H1 (cell line): ENCODE results near the gene TNFRSF14. TPM values are rescaled to one million over a fixed set of nuclear protein-coding genes. Genes with fewer than 3 reads are reported as not detected.

Source experiments
- CTCF ChIA-PET: fragments of 300-600 bp; sonication (Branson Sonifier 250); formaldehyde crosslinking; loops from one replicate; lab custom pipeline; 2021; ENCODE audit not compliant: partially characterized antibody; lab: Charles Lee
- POLR2A ChIA-PET: fragments of 300-600 bp; sonication (Branson Sonifier 250); formaldehyde crosslinking; loops from one replicate; lab custom pipeline; 2021; ENCODE audit warnings: inconsistent platforms; ENCODE audit not compliant: partially characterized antibody; lab: Charles Lee
- DNase-seq, 2 experiments: peaks; one replicate each; pipeline versions ENCODE4 v3.0.0 to v3.0.0-alpha.2; 2010 to 2022; ENCODE audit warnings: low spot score in 2 of 2, low read depth in 1 of 2, mixed read lengths in 1 of 2
- FAIRE-seq: peaks from 2 replicates; lab custom pipeline; 2011; peaks lifted over from hg19 to GRCh38; lab: Jason Lieb, UNC
- H2AFZ ChIP-seq: 2 replicates; pipeline ENCODE4 v1.8.1; 2012; ENCODE audit warnings: low read length, inconsistent platforms
- H2AK5ac ChIP-seq: 2 replicates; pipeline ENCODE4 v1.6.1; 2013; ENCODE audit warnings: low read depth, low read length
- H2BK120ac ChIP-seq: replicated peaks from 2 replicates; pipeline ENCODE3; 2013; ENCODE audit warnings: low read depth, low read length, inconsistent platforms
- H2BK12ac ChIP-seq: 2 replicates; pipeline ENCODE4 v1.6.1; 2013; ENCODE audit warnings: low read depth, low read length
- H2BK15ac ChIP-seq: 2 replicates; pipeline ENCODE4 v1.6.1; 2013; ENCODE audit warnings: low read length
- H2BK20ac ChIP-seq: 2 replicates; pipeline ENCODE4 v1.6.1; 2013; ENCODE audit warnings: low read length
- H2BK5ac ChIP-seq: 2 replicates; pipeline ENCODE4 v1.6.1; 2013; ENCODE audit warnings: low read depth, low read length
- H3K14ac ChIP-seq: 2 replicates; pipeline ENCODE4 v1.6.1; 2013; ENCODE audit warnings: inconsistent platforms; ENCODE audit not compliant: insufficient read length
- H3K18ac ChIP-seq: 2 replicates; pipeline ENCODE4 v1.6.1; 2013; ENCODE audit warnings: low read length; ENCODE audit errors: extremely low read depth
- H3K23ac ChIP-seq: 2 replicates; pipeline ENCODE4 v1.6.1; 2013; ENCODE audit warnings: inconsistent platforms; ENCODE audit not compliant: insufficient read length
- H3K23me2 ChIP-seq: 2 replicates; pipeline ENCODE4 v1.6.1; 2013; ENCODE audit warnings: low read depth, low read length
- H3K27ac ChIP-seq: 2 replicates; pipeline ENCODE4 v1.6.1; 2011; ENCODE audit warnings: low read depth, low read length, inconsistent platforms
- H3K27me3 ChIP-seq, 4 experiments: replicated peaks in 1 of 4; 1 replicate in 1 of 4; 2 replicates in 3 of 4; pipeline versions ENCODE4 v1.6.1 to v1.8.1; 2011 to 2013; ENCODE audit warnings: low read length in 3 of 4, mild to moderate bottlenecking in 3 of 4, inconsistent platforms in 2 of 4, mixed read lengths in 2 of 4, moderate library complexity in 1 of 4; ENCODE audit not compliant: control insufficient read depth in 3 of 4, insufficient read depth in 3 of 4; ENCODE audit errors: extremely low read depth in 1 of 4
- H3K36me3 ChIP-seq, 4 experiments: 2 replicates each; pipeline versions ENCODE4 v1.6.1 to v1.8.1; 2011 to 2013; ENCODE audit warnings: mild to moderate bottlenecking in 4 of 4, low read length in 3 of 4, moderate library complexity in 2 of 4, control low read depth in 1 of 4, inconsistent platforms in 1 of 4; ENCODE audit not compliant: insufficient read depth in 4 of 4, control insufficient read depth in 2 of 4
- H3K4ac ChIP-seq: replicated peaks from 2 replicates; pipeline ENCODE3; 2013; ENCODE audit warnings: low read length, low read depth, mixed read lengths, inconsistent platforms; ENCODE audit not compliant: insufficient read length
- H3K4me1 ChIP-seq, 4 experiments: replicated peaks in 1 of 4; 1 replicate in 1 of 4; 2 replicates in 3 of 4; pipeline versions ENCODE4 v1.6.1 to v1.8.1; 2011 to 2013; ENCODE audit warnings: low read length in 3 of 4, inconsistent platforms in 2 of 4, mixed read lengths in 1 of 4; ENCODE audit not compliant: insufficient read depth in 4 of 4, control insufficient read depth in 3 of 4
- H3K4me2 ChIP-seq, 2 experiments: 2 replicates each; pipeline versions ENCODE4 v1.6.1 to v1.8.1; 2011 to 2013; ENCODE audit warnings: low read depth in 2 of 2, low read length in 2 of 2, control low read depth in 1 of 2, inconsistent platforms in 1 of 2, mild to moderate bottlenecking in 1 of 2; ENCODE audit not compliant: insufficient read depth in 1 of 2
- H3K4me3 ChIP-seq, 4 experiments: fragments of 200-600, 300-600 bp in 1 of 4; sonication (generic), shearing (Covaris generic), sonication (Bioruptor Twin) in 1 of 4; 2 replicates each; pipeline versions ENCODE4 v1.5.1 to v1.8.1; 2011 to 2016; ENCODE audit warnings: low read length in 4 of 4, low read depth in 3 of 4, control low read depth in 2 of 4, inconsistent platforms in 2 of 4, mild to moderate bottlenecking in 2 of 4, mixed read lengths in 1 of 4, moderate library complexity in 1 of 4; ENCODE audit not compliant: insufficient read depth in 2 of 4; ENCODE audit errors: extremely low read depth in 1 of 4
- H3K56ac ChIP-seq: replicated peaks from 2 replicates; pipeline ENCODE3; 2013; ENCODE audit warnings: low read depth, mild to moderate bottlenecking, mixed read lengths, low read length, inconsistent platforms; ENCODE audit not compliant: insufficient read length
- H3K79me1 ChIP-seq: 2 replicates; pipeline ENCODE4 v1.6.1; 2013; ENCODE audit warnings: low read depth, low read length, control low read depth
- H3K79me2 ChIP-seq, 2 experiments: 2 replicates each; pipeline versions ENCODE4 v1.6.1 to v1.8.1; 2012 to 2013; ENCODE audit warnings: low read length in 2 of 2, mild to moderate bottlenecking in 2 of 2, inconsistent platforms in 1 of 2; ENCODE audit not compliant: insufficient read depth in 2 of 2, control insufficient read depth in 1 of 2
- H3K9ac ChIP-seq, 4 experiments: replicated peaks in 1 of 4; 1 replicate in 1 of 4; 2 replicates in 3 of 4; pipeline versions ENCODE4 v1.6.1 to v1.8.1; 2011 to 2013; ENCODE audit warnings: low read depth in 3 of 4, low read length in 3 of 4, control low read depth in 2 of 4, mild to moderate bottlenecking in 2 of 4, moderate library complexity in 2 of 4, inconsistent platforms in 1 of 4; ENCODE audit errors: extremely low read depth in 1 of 4
- H3K9me3 ChIP-seq, 2 experiments: 2 replicates each; pipeline versions ENCODE4 v1.6.1 to v1.8.1; 2012 to 2013; ENCODE audit warnings: mild to moderate bottlenecking in 2 of 2, moderate library complexity in 2 of 2, control low read depth in 1 of 2, inconsistent platforms in 1 of 2, low read depth in 1 of 2, low read length in 1 of 2, mixed read lengths in 1 of 2; ENCODE audit not compliant: insufficient read depth in 2 of 2
- H4K20me1 ChIP-seq, 2 experiments: replicated peaks in 1 of 2; 2 replicates each; pipeline versions ENCODE3 to v1.8.1; 2011 to 2013; ENCODE audit warnings: inconsistent platforms in 2 of 2, low read length in 2 of 2, mild to moderate bottlenecking in 1 of 2; ENCODE audit not compliant: insufficient read depth in 2 of 2, control insufficient read depth in 1 of 2
- H4K5ac ChIP-seq: 2 replicates; pipeline ENCODE4 v1.6.1; 2013; ENCODE audit warnings: low read length, low read depth, mixed read lengths, inconsistent platforms; ENCODE audit not compliant: insufficient read length
- H4K8ac ChIP-seq: 2 replicates; pipeline ENCODE4 v1.8.0; 2013; ENCODE audit warnings: mild to moderate bottlenecking, moderate library complexity, low read length, inconsistent platforms; ENCODE audit not compliant: insufficient read depth; ENCODE audit errors: extremely low read depth
- H4K91ac ChIP-seq: replicated peaks from 2 replicates; pipeline ENCODE3; 2013; ENCODE audit warnings: low read length, mixed read lengths, inconsistent platforms; ENCODE audit not compliant: insufficient read length
- BACH1 ChIP-seq: IDR thresholded peaks from 2 replicates; pipeline ENCODE4 v1.6.1; 2012; ENCODE audit warnings: low read length, improper control_type of control experiment
- BRCA1 ChIP-seq: IDR thresholded peaks from 2 replicates; pipeline ENCODE4 v1.6.1; 2012; ENCODE audit warnings: low read depth, low read length, improper control_type of control experiment
- CEBPB ChIP-seq: IDR thresholded peaks from 2 replicates; pipeline ENCODE4 v1.6.1; 2012; ENCODE audit warnings: low read depth, low read length
- EZH2 ChIP-seq: fragments of 200-600 bp; sonication (generic); IDR thresholded peaks from 2 replicates; pipeline ENCODE4 v1.7.1; 2012; ENCODE audit warnings: low read depth, mild to moderate bottlenecking, moderate library complexity, low read length, inconsistent platforms; ENCODE audit not compliant: severe bottlenecking
- GABPA ChIP-seq: IDR thresholded peaks from 2 replicates; pipeline ENCODE4 v1.6.1; 2011; ENCODE audit warnings: mild to moderate bottlenecking, low read length, moderate library complexity, borderline replicate concordance; ENCODE audit not compliant: insufficient read depth
- HDAC6 ChIP-seq: IDR thresholded peaks from one replicate; pipeline ENCODE4 v1.7.1; 2012; ENCODE audit warnings: low read depth, mild to moderate bottlenecking, inconsistent platforms, low read length, moderate library complexity
- NANOG ChIP-seq: IDR thresholded peaks from 2 replicates; pipeline ENCODE4 v1.6.1; 2011; ENCODE audit warnings: low read length, low read depth, mild to moderate bottlenecking, inconsistent platforms; ENCODE audit not compliant: insufficient read depth, poor library complexity, severe bottlenecking
- RFX5 ChIP-seq: IDR thresholded peaks from 2 replicates; pipeline ENCODE4 v1.6.1; 2011; ENCODE audit warnings: low read depth, low read length, improper control_type of control experiment, borderline replicate concordance
- SP2 ChIP-seq: IDR thresholded peaks from 2 replicates; pipeline ENCODE4 v1.6.1; 2012; ENCODE audit warnings: mild to moderate bottlenecking, low read length, inconsistent platforms
- TCF12 ChIP-seq: IDR thresholded peaks from 2 replicates; pipeline ENCODE4 v1.6.1; 2011; ENCODE audit warnings: low read depth, mild to moderate bottlenecking, low read length
- WGBS, 2 experiments: shearing (Covaris generic) in 1 of 2; methylation state at CpG; one replicate each; pipeline versions ENCODE4 v1.1.6 to v1.1.7; 2013 to 2015; ENCODE audit warnings: low lambda C conversion rate in 2 of 2, mixed read lengths in 2 of 2, inconsistent platforms in 1 of 2, low coverage in 1 of 2, missing lambda C conversion rate in 1 of 2; ENCODE audit not compliant: insufficient replicate concordance in 2 of 2, insufficient coverage in 1 of 2, insufficient read length in 1 of 2; ENCODE audit errors: extremely low coverage in 1 of 2, missing lambda C conversion rate in 1 of 2; 5-methylcytosine and 5-hydroxymethylcytosine counted together
- polyA plus RNA-seq, 7 experiments: library from polyadenylated mRNA; depleted of rRNA in 3 of 7; stranded (reverse) in 5 of 7; unstranded in 2 of 7; fragments of >200 nt in 5 of 7; fragments of 200-250 nt in 2 of 7; gene quantifications; 1 replicate in 5 of 7; 2 replicates in 1 of 7; 4 replicates in 1 of 7; pipeline versions ENCODE4 v1.2.1 to v1.2.3, GENCODE V29; 2011 to 2013; ENCODE audit warnings: missing spikeins in 2 of 7, mixed read lengths in 2 of 7
- total RNA-seq: library from RNA; stranded (reverse); fragmentation: NEBNext Ultra II Directional; extraction: Animal tissue kit (Norgen Biotek cat#: 25700); gene quantifications from 2 replicates; pipeline ENCODE4 v1.2.1, GENCODE V29; 2021
- TF ChIP-seq, protein P1 (sequence below): IDR thresholded peaks from 2 replicates; pipeline ENCODE4 v1.6.1; 2012; ENCODE audit warnings: inconsistent platforms

The TNFRSF14 gene
- total and polyA plus RNA-seq, 2 of the 8 experiments (the other 6 are each of a cell fraction or from before 2014, with no cell fraction given), result 0.36 to 0.50 TPM

DNA sequence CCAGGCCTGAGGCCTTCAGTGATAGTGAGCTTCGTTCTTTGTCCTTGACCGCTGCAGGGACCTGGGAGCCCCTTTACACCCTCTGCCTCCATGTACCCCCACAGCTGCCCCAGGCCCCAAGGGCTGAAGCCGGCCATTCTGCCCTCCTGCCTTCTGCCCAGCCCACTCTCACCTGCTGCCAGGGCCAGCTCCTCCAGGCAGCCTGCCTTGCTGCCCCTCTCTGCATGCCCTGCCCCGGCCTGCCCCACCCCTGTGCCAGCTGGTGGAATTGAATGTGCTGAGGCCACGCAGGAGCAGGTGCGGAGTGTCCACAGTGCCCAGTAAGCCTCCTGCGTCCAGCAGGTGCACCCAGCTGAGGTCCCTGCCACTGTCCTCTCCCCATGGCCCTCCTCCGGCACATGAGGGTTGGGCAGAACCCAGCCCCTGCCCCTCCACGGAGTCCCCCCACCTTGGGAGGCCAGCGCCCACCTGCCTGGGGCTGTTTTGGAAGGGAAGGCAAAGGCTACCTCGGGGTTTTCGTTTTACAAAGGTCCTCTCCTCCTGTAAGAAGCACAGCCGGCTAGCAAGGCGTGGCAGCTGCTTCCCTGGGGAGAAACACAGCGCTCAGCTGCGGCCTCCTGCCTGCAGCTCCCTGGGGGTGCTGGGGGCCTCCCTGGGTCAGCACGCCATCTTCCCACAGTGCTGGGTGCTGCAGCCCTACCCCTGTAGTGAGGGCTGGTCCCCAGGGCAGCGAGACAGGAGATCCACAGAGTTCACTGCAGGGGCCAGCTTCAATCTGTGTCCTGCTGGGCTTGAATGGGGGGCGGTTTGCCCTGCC is 55.7 kb downstream of the TNFRSF14 start:
- Histone ChIP-seq H2BK15ac (peak overlapping the region; percentile 81; the same call in 1 of the 2 replicates), H4K8ac (no peak overlapping the region), H2BK120ac (no peak overlapping the region), H4K5ac (peak overlapping the region; percentile 10), H3K9ac (no peak overlapping the region), H2AK5ac (no peak overlapping the region), H2BK12ac (peak overlapping the region; percentile 27; the same call in 1 of the 2 replicates), H3K4ac (no peak overlapping the region), H3K79me2 (no peaks in the 10 kb centered on the region), H3K4me1 (peaks cover 0 to 3% (median 0%) of the 10 kb centered on the region in 4 experiments; a peak in 2 of 7 replicates), H2BK5ac (no peak overlapping the region), H2AFZ (no peak overlapping the region), H4K91ac (no peak overlapping the region), H3K36me3 (no peaks in the 10 kb centered on the region), H3K9me3 (peaks cover 3 to 12% of the 10 kb centered on the region in 2 experiments), H3K23me2 (no peaks in the 10 kb centered on the region), H3K18ac (no peak overlapping the region; the same call in 1 of the 2 replicates), H4K20me1 (no peaks in the 10 kb centered on the region), H3K23ac (no peak overlapping the region), H3K27ac (no peak overlapping the region), H3K56ac (no peak overlapping the region), H2BK20ac (no peak overlapping the region), H3K4me3 (peak overlapping the region in 1 of 4 experiments; percentile 52; a peak in 1 of 8 replicates), H3K27me3 (peaks cover 0 to 3% (median 0%) of the 10 kb centered on the region in 4 experiments; a peak in 1 of 7 replicates), H3K14ac (no peak overlapping the region), H3K79me1 (no peaks in the 10 kb centered on the region), H3K4me2 (peak overlapping the region; percentile 4 to 53; a peak in 1 of 4 replicates)
- ChIA-PET POLR2A (interaction anchor here (0.5 kb wide), 1 partner anchor 43 kb away, joined by 4 read pairs; no protein-coding TSS in a partner anchor), CTCF (no interaction called here)
- DNase-seq (peak in 1 of 2 experiments; percentile 41), FAIRE-seq (no peak)
- WGBS, 2 experiments, result 88% methylated on average over 13 of the region's 19 CpGs; no CpG with 5 or more reads in 1 of the 2 experiments
- TF ChIP-seq TCF12, result no peak
- TF ChIP-seq BRCA1, result no peak
- TF ChIP-seq, protein P1, sequence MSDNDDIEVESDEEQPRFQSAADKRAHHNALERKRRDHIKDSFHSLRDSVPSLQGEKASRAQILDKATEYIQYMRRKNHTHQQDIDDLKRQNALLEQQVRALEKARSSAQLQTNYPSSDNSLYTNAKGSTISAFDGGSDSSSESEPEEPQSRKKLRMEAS, result no peak
- TF ChIP-seq RFX5, result no peak
- no peak for TF ChIP-seq HDAC6
- no peak for TF ChIP-seq BACH1
- TF ChIP-seq SP2, result no peak
- no peak for TF ChIP-seq CEBPB
- TF ChIP-seq GABPA, result no peak
- TF ChIP-seq NANOG, result no peak
- no peak for TF ChIP-seq EZH2
